Astrocyte of the cerebellum (primary cell): ENCODE results near the gene STON2.

Experiments used
- DNase-seq: peaks from one replicate; pipeline ENCODE4 v3.0.0-alpha.2; 2011; ENCODE audit warnings: low read depth
- H3K4me3 ChIP-seq: 2 replicates; pipeline ENCODE4 v1.5.1; 2011; ENCODE audit warnings: mild to moderate bottlenecking, low read depth, low read length, moderate library complexity
- CTCF ChIP-seq: IDR thresholded peaks from 2 replicates; pipeline ENCODE4 v1.5.1; 2012; ENCODE audit warnings: low read length, low read depth, moderate library complexity, mild to moderate bottlenecking; ENCODE audit errors: missing control alignments
- in situ Hi-C: cut with HindIII; loops from 2 replicates; pipeline ENCODE4 v1.10.0; 2017; ENCODE audit warnings: low sequenced_read_pairs

STON2 gene

GRCh38 chr14:81351205-81351604 is 48.9 kb downstream of the STON2 start:
- H3K4me3 ChIP-seq, result no peak overlapping the region
- TF ChIP-seq CTCF, result no peak
- DNase-seq, result no peak
- in situ Hi-C loops, result loop anchor here (5.0 kb wide), 1 partner anchor 76 kb away; no protein-coding TSS in a partner anchor

- DNase-seq, result no peak
- in situ Hi-C loops, result loop anchor here (5.0 kb wide), 1 partner anchor 77 kb away; no protein-coding TSS in a partner anchor
Measured at GRCh38 chr14:81350344-81351130, 49.6 kb downstream of the STON2 start.

GRCh38 chr14:81348061-81348460 is 52.1 kb downstream of the STON2 start:
- DNase-seq, result no peak
- no peak overlapping the region for H3K4me3 ChIP-seq
- in situ Hi-C loops, result no loop called here
- no peak for TF ChIP-seq CTCF

More at GRCh38 chr14:81350344-81351130, 49.6 kb downstream of the STON2 start:
- no peak for TF ChIP-seq CTCF
- H3K4me3 ChIP-seq, result no peak overlapping the region

- TF ChIP-seq CTCF, result no peak
- DNase-seq, result no peak
- in situ Hi-C loops, result no loop called here
- no peak overlapping the region for H3K4me3 ChIP-seq
Measured at GRCh38 chr14:81345781-81346180, 54.3 kb downstream of the STON2 start.

GRCh38 chr14:81344481-81345160 is 55.5 kb downstream of the STON2 start:
- no peak overlapping the region for H3K4me3 ChIP-seq
- DNase-seq, result no peak
- TF ChIP-seq CTCF, result no peak
- in situ Hi-C loops, result no loop called here

- DNase-seq, result no peak
- no peak for TF ChIP-seq CTCF
- H3K4me3 ChIP-seq, result no peak overlapping the region
- in situ Hi-C loops, result no loop called here
Measured at GRCh38 chr14:81343701-81344100, 56.4 kb downstream of the STON2 start.
